ENCODE measurements around the gene COG1. TPM values are rescaled to one million over a fixed set of nuclear protein-coding genes. Genes with fewer than 3 reads are reported as not detected.

Gene COG1
- total RNA-seq, 6 experiments from 2014 or later = 10.5 to 24.7 (median 16.9) TPM

GRCh38 chr17:73214008-73214407 is 21.2 kb downstream of the COG1 start:
- no peaks in the 10 kb centered on the region for H3K9me3 ChIP-seq
- peaks cover 0 to 14% (median 0%) of the 10 kb centered on the region in 4 donors for H3K4me1 ChIP-seq
- DNase-seq (no peak), ATAC-seq (no peak)
- peaks cover 0 to 13% (median 6%) of the 10 kb centered on the region in 4 donors for H3K36me3 ChIP-seq
- H3K4me3 ChIP-seq = no peak overlapping the region
- intact Hi-C loops (cut with DNase I) = no loop called here
- no peaks in the 10 kb centered on the region for H3K27me3 ChIP-seq
- H3K27ac ChIP-seq = no peak overlapping the region
- TF ChIP-seq POLR2A (IDR thresholded peaks at IDR 0.05) (no peak), CTCF (IDR thresholded peaks at IDR 0.05) (no peak)

GRCh38 chr17:73214851-73215250 is 22.0 kb downstream of the COG1 start:
- H3K27ac ChIP-seq = no peak overlapping the region
- no peak for DNase-seq
- H3K36me3 ChIP-seq = peaks cover 0 to 4% (median 0%) of the 10 kb centered on the region in 4 donors
- peaks cover 0 to 14% (median 0%) of the 10 kb centered on the region in 4 donors for H3K4me1 ChIP-seq
- no peaks in the 10 kb centered on the region for H3K9me3 ChIP-seq
- TF ChIP-seq POLR2A (IDR thresholded peaks at IDR 0.05) = no peak
- TF ChIP-seq CTCF (IDR thresholded peaks at IDR 0.05) = no peak
- 80% methylated on average over 4 of the region's 4 CpGs for WGBS (ENCODE audit: insufficient coverage, low coverage, low lambda C conversion rate, missing lambda C conversion rate)
- no peak overlapping the region for H3K4me3 ChIP-seq
- ATAC-seq = no peak
- H3K27me3 ChIP-seq = no peaks in the 10 kb centered on the region
- intact Hi-C loops (cut with DNase I) = no loop called here

- no peak overlapping the region for H3K27ac ChIP-seq
- no peaks in the 10 kb centered on the region for H3K36me3 ChIP-seq
- intact Hi-C loops (cut with DNase I) = no loop called here
- ATAC-seq (peak; percentile 45 to 71 (median 53)), DNase-seq (no peak)
- H3K27me3 ChIP-seq = no peaks in the 10 kb centered on the region
- TF ChIP-seq CTCF (IDR thresholded peaks at IDR 0.05) (peak in 1 of 4 donors; percentile 5), POLR2A (IDR thresholded peaks at IDR 0.05) (no peak)
- H3K4me1 ChIP-seq = peaks cover 0 to 14% (median 0%) of the 10 kb centered on the region in 4 donors
- H3K9me3 ChIP-seq = no peaks in the 10 kb centered on the region
- H3K4me3 ChIP-seq = no peak overlapping the region
- WGBS (ENCODE audit: insufficient coverage, low coverage, low lambda C conversion rate, missing lambda C conversion rate) = 50% methylated on average over 1 of the region's 2 CpGs
Measured at GRCh38 chr17:73215447-73215846, 22.6 kb downstream of the COG1 start.

- Histone ChIP-seq H3K36me3 (no peaks in the 10 kb centered on the region), H3K9me3 (no peaks in the 10 kb centered on the region), H3K4me3 (no peak overlapping the region), H3K4me1 (peaks cover 0 to 9% (median 4%) of the 10 kb centered on the region in 4 donors), H3K27me3 (no peaks in the 10 kb centered on the region), H3K27ac (no peak overlapping the region)
- TF ChIP-seq POLR2A (IDR thresholded peaks at IDR 0.05) (no peak), CTCF (IDR thresholded peaks at IDR 0.05) (no peak)
- DNase-seq (no peak), ATAC-seq (no peak)
- 100% methylated on average over 2 of the region's 2 CpGs for WGBS (ENCODE audit: insufficient coverage, low coverage, low lambda C conversion rate, missing lambda C conversion rate)
- intact Hi-C loops (cut with DNase I) = no loop called here
Measured at GRCh38 chr17:73223626-73224230, 30.9 kb downstream of the COG1 start.
